MCF 10A (cell line): Measurements from ENCODE around the gene BICC1. TPM values are rescaled to one million over a fixed set of nuclear protein-coding genes. Genes with fewer than 3 reads are reported as not detected.

Source experiments
- BruUV-seq: library from RNA; stranded (reverse); fragments of 400-500 nt; replicated peaks from 2 replicates; lab custom pipeline; 2021; lab: Mats Ljungman, UMichigan
- CTCF ChIA-PET: fragments of 300-600 bp; sonication (Branson Sonifier 250); formaldehyde crosslinking; extraction: SDS; loops from one replicate; lab custom pipeline; 2021; ENCODE audit warnings: antibody characterized with exemption, inconsistent platforms; lab: Yijun Ruan, JAX
- POLR2A ChIA-PET: fragments of 300-600, 350-650 bp; sonication (Branson Sonifier 250); formaldehyde crosslinking; extraction: SDS; loops from one replicate; lab custom pipeline; 2020; ENCODE audit warnings: antibody characterized with exemption, inconsistent platforms; lab: Yijun Ruan, JAX
- DNase-seq: peaks from one replicate; pipeline ENCODE4 v3.0.0-alpha.2; 2018; ENCODE audit not compliant: unreplicated experiment
- H3K27ac Mint-ChIP-seq: one replicate; pipeline ENCODE4 v1.8.0; 2022; ENCODE audit warnings: mild to moderate bottlenecking, low read depth, mixed read lengths; ENCODE audit not compliant: unreplicated experiment
- H3K27me3 Mint-ChIP-seq: one replicate; pipeline ENCODE4 v1.8.0; 2022; ENCODE audit warnings: mixed read lengths; ENCODE audit not compliant: insufficient read depth, unreplicated experiment
- H3K36me3 Mint-ChIP-seq: one replicate; pipeline ENCODE4 v1.8.0; 2022; ENCODE audit warnings: mild to moderate bottlenecking, moderate library complexity, mixed read lengths; ENCODE audit not compliant: insufficient read depth, unreplicated experiment
- H3K4me1 Mint-ChIP-seq: one replicate; pipeline ENCODE4 v1.8.0; 2022; ENCODE audit warnings: mixed read lengths; ENCODE audit not compliant: insufficient read depth, unreplicated experiment
- H3K4me3 Mint-ChIP-seq: one replicate; pipeline ENCODE4 v1.8.0; 2022; ENCODE audit warnings: mild to moderate bottlenecking, moderate library complexity, mixed read lengths; ENCODE audit not compliant: unreplicated experiment
- H3K9me3 Mint-ChIP-seq: one replicate; pipeline ENCODE4 v1.8.0; 2022; ENCODE audit warnings: mixed read lengths; ENCODE audit not compliant: unreplicated experiment
- intact Hi-C: fragments of 100-400 bp; cut with micrococcal nuclease; formaldehyde crosslinking; loops from 2 replicates; pipeline ENCODE4 v1.14.1; 2022
- total RNA-seq: library from RNA; stranded (reverse); gene quantifications from 2 replicates; pipeline ENCODE4 v1.2.3, GENCODE V29; 2022
- TF ChIP-seq, protein P1 (sequence below): fragments of 200-600 bp; IDR thresholded peaks from one replicate; pipeline ENCODE4 v1.8.0; 2022; ENCODE audit warnings: antibody characterized with exemption, mild to moderate bottlenecking; ENCODE audit not compliant: unreplicated experiment

Gene BICC1
- total RNA-seq, 1 experiment from 2014 or later, result 15.6 TPM

DNA sequence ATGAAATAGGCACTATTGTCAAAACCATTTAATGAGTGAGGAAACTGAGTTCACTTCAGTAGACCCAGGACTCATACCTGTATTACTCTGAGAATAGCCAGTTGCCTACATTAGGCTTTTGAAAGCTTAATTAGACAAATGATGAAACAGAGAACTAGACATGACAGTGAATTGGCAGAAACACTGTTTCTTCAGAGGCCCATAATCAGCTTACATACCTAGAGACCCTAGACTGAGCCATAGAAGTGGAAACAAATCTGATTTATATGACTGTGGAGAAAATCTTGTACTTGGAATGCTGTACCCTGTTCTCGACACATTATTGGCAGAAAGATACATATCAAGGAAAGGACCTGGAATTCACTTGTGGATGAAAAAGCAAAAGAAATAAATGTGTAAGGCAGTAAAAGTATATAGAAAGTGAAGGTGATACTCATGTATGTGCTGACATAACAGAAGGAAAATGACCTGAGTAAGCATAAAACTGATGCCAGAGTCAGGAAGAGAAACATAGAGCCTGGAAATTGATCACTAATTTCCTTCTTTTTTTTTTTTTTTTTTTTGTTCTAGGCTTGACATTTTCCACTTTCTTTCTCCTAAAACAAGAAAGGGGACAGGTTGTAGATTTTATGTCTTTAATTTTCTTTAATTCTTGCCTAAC lies 251.5 kb downstream of the BICC1 start:
- BruUV-seq, result no TSS peak
- H3K27ac Mint-ChIP-seq, result no peak overlapping the region
- H3K4me1 Mint-ChIP-seq, result no peaks in the 10 kb centered on the region
- peaks cover 10% of the 10 kb centered on the region for H3K9me3 Mint-ChIP-seq
- no peak for DNase-seq
- intact Hi-C loops, result no loop called here
- TF ChIP-seq, protein P1, sequence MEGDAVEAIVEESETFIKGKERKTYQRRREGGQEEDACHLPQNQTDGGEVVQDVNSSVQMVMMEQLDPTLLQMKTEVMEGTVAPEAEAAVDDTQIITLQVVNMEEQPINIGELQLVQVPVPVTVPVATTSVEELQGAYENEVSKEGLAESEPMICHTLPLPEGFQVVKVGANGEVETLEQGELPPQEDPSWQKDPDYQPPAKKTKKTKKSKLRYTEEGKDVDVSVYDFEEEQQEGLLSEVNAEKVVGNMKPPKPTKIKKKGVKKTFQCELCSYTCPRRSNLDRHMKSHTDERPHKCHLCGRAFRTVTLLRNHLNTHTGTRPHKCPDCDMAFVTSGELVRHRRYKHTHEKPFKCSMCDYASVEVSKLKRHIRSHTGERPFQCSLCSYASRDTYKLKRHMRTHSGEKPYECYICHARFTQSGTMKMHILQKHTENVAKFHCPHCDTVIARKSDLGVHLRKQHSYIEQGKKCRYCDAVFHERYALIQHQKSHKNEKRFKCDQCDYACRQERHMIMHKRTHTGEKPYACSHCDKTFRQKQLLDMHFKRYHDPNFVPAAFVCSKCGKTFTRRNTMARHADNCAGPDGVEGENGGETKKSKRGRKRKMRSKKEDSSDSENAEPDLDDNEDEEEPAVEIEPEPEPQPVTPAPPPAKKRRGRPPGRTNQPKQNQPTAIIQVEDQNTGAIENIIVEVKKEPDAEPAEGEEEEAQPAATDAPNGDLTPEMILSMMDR, result no peak
- no peaks in the 10 kb centered on the region for H3K27me3 Mint-ChIP-seq
- ChIA-PET CTCF (interaction anchor here (0.6 kb wide), 1 partner anchor 87 kb away, joined by 3 read pairs; no protein-coding TSS in a partner anchor), POLR2A (interaction anchor here (0.6 to 1.1 kb wide), 2 partner anchors 60 to 246 kb away, joined by 3 read pairs; no protein-coding TSS in a partner anchor)
- peaks cover 7% of the 10 kb centered on the region for H3K36me3 Mint-ChIP-seq
- no peak overlapping the region for H3K4me3 Mint-ChIP-seq

DNA sequence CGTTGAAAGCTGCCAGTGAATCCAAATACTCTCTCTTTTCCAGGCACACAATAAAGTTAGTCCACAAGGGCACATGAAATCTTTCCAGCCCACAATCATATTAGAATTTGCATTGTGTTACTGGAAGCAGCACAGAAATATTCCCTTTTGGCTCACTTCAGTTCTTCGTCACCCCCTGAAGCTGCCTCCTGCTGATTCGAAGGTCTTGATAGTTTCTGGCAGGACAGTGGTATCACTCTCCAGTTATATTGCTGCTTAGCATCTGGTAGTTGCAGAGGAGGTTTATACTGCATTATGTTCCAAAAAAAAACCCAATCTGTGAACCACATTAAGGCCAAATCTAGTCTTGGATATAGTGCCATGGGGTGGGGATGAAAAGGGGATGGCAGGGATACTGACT lies 253.2 kb downstream of the BICC1 start:
- CTCF ChIA-PET, result interaction anchor here (1.0 to 1.8 kb wide), 2 partner anchors 11 to 235 kb away, joined by 4 to 7 read pairs; no protein-coding TSS in a partner anchor
- H3K4me3 Mint-ChIP-seq, result no peak overlapping the region
- no peak for DNase-seq
- no TSS peak for BruUV-seq
- H3K9me3 Mint-ChIP-seq, result peaks cover 10% of the 10 kb centered on the region
- POLR2A ChIA-PET, result no interaction called here
- H3K27me3 Mint-ChIP-seq, result no peaks in the 10 kb centered on the region
- peaks cover 7% of the 10 kb centered on the region for H3K36me3 Mint-ChIP-seq
- H3K4me1 Mint-ChIP-seq, result no peaks in the 10 kb centered on the region
- intact Hi-C loops, result no loop called here
- H3K27ac Mint-ChIP-seq, result no peak overlapping the region
- TF ChIP-seq, protein P1, result no peak

GRCh38 chr10:58767652-58768051 lies 255.0 kb downstream of the BICC1 start:
- BruUV-seq, result no TSS peak
- TF ChIP-seq, protein P1, result no peak
- Mint-ChIP-seq H3K27me3 (no peaks in the 10 kb centered on the region), H3K27ac (no peak overlapping the region), H3K4me3 (no peak overlapping the region), H3K36me3 (peaks cover 7% of the 10 kb centered on the region), H3K4me1 (peaks cover 7% of the 10 kb centered on the region), H3K9me3 (peaks cover 10% of the 10 kb centered on the region)
- CTCF ChIA-PET, result interaction anchor here (0.6 to 2.1 kb wide), 4 partner anchors 14 to 589 kb away, joined by 3 to 9 read pairs (median 4); no protein-coding TSS in a partner anchor
- DNase-seq, result no peak
- intact Hi-C loops, result no loop called here
- POLR2A ChIA-PET, result no interaction called here

DNA sequence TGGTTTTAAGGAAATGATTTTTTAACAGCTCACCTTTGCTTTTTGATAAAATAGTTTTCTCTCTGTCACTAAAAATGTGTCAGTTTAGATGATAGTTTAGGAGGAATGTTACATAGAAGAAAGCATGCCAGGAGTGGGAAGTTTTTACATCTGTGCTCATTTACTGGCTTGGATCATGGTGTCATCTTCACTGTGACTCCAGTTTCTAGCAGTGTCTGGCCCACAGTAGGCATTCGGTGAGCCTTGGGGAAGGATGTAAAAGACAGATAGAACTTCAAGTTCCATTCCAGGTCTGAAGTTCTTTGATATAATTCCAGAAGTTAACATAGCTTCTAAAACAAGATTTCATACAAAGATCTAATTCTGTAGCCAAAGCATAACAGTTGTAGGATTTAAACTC lies 259.2 kb downstream of the BICC1 start:
- Mint-ChIP-seq H3K36me3 (peaks cover 6% of the 10 kb centered on the region), H3K4me3 (no peak overlapping the region), H3K9me3 (peaks cover 10% of the 10 kb centered on the region), H3K4me1 (peaks cover 31% of the 10 kb centered on the region), H3K27ac (no peak overlapping the region), H3K27me3 (no peaks in the 10 kb centered on the region)
- POLR2A ChIA-PET, result interaction anchor here (0.9 to 1.3 kb wide), 2 partner anchors 16 to 128 kb away, joined by 4 to 6 read pairs; no protein-coding TSS in a partner anchor
- intact Hi-C loops, result no loop called here
- CTCF ChIA-PET, result interaction anchor here (0.6 to 0.8 kb wide), 2 partner anchors 29 to 851 kb away, joined by 3 to 4 read pairs; no protein-coding TSS in a partner anchor
- no peak for DNase-seq
- no TSS peak for BruUV-seq
- TF ChIP-seq, protein P1, result no peak
